WTC11 (cell line): ENCODE data around the gene DISC1. TPM values are rescaled to one million over a fixed set of nuclear protein-coding genes. Genes with fewer than 3 reads are reported as not detected.

ENCODE experiments used
- ATAC-seq: fragments of 200-7000 bp; cut with Tn5 transposase; 2 replicates; pipeline ENCODE4 v1.10.0; 2021; ENCODE audit warnings: mild to moderate bottlenecking, moderate library complexity
- CTCF ChIA-PET: fragments of 300-600 bp; sonication (Branson Sonifier 250); formaldehyde crosslinking; loops from one replicate; lab custom pipeline; 2021; ENCODE audit warnings: antibody characterized with exemption; lab: Charles Lee
- POLR2A ChIA-PET: fragments of 350-600 bp; sonication (Branson Sonifier 250); formaldehyde crosslinking; loops from one replicate; lab custom pipeline; 2021; ENCODE audit warnings: antibody characterized with exemption; lab: Charles Lee
- DNase-seq: peaks from one replicate; pipeline ENCODE4 v3.0.0; 2021; ENCODE audit warnings: low spot score
- H3K27ac Mint-ChIP-seq: 2 replicates; pipeline ENCODE4 v1.8.0; 2021; ENCODE audit warnings: mixed read lengths
- H3K27me3 Mint-ChIP-seq: 2 replicates; pipeline ENCODE4 v1.8.0; 2021; ENCODE audit warnings: low read depth, mild to moderate bottlenecking, moderate library complexity, mixed read lengths
- H3K36me3 Mint-ChIP-seq: 2 replicates; pipeline ENCODE4 v1.8.0; 2021; ENCODE audit warnings: mixed read lengths
- H3K4me1 Mint-ChIP-seq: 2 replicates; pipeline ENCODE4 v1.8.0; 2022; ENCODE audit warnings: mixed read lengths
- H3K4me3 Mint-ChIP-seq: 2 replicates; pipeline ENCODE4 v1.8.0; 2021; ENCODE audit warnings: mild to moderate bottlenecking, moderate library complexity, mixed read lengths
- H3K9me3 Mint-ChIP-seq: 2 replicates; pipeline ENCODE4 v1.8.0; 2021; ENCODE audit warnings: mixed read lengths
- CBFB ChIP-seq: sonication (generic); formaldehyde crosslinking; IDR thresholded peaks from 2 replicates; pipeline ENCODE4 v1.8.1; 2022; ENCODE audit warnings: mild to moderate bottlenecking, low read depth, missing genetic modification reagents
- CREM ChIP-seq: sonication (generic); formaldehyde crosslinking; IDR thresholded peaks from 2 replicates; pipeline ENCODE4 v1.8.1; 2022; ENCODE audit warnings: mild to moderate bottlenecking, missing genetic modification reagents, moderate library complexity
- ELF4 ChIP-seq: sonication (generic); formaldehyde crosslinking; IDR thresholded peaks from 2 replicates; pipeline ENCODE4 v1.8.1; 2022; ENCODE audit warnings: low read depth, mild to moderate bottlenecking, moderate library complexity, missing genetic modification reagents
- FOXJ3 ChIP-seq: sonication (generic); formaldehyde crosslinking; IDR thresholded peaks from 2 replicates; pipeline ENCODE4 v1.9.0; 2021; ENCODE audit warnings: missing genetic modification reagents, mild to moderate bottlenecking, borderline replicate concordance
- HMGA2 ChIP-seq: fragments of 250-450 bp; sonication (Bioruptor Pico); IDR thresholded peaks from 2 replicates; pipeline ENCODE4 v1.4.0; 2021; ENCODE audit warnings: mild to moderate bottlenecking, moderate library complexity
- IRF2 ChIP-seq: sonication (generic); formaldehyde crosslinking; IDR thresholded peaks from 2 replicates; pipeline ENCODE4 v1.8.0; 2022; ENCODE audit warnings: low read depth, missing genetic modification reagents, borderline replicate concordance
- NR2C2 ChIP-seq: sonication (generic); formaldehyde crosslinking; IDR thresholded peaks from 2 replicates; pipeline ENCODE4 v1.8.0; 2022; ENCODE audit warnings: mild to moderate bottlenecking, missing genetic modification reagents
- OVOL2 ChIP-seq: fragments of 250-450 bp; sonication (Bioruptor Pico); IDR thresholded peaks from 2 replicates; pipeline ENCODE4 v1.9.0; 2021; ENCODE audit warnings: mild to moderate bottlenecking, borderline replicate concordance
- PRRX2 ChIP-seq: fragments of 250-450 bp; sonication (Bioruptor Pico); IDR thresholded peaks from 2 replicates; pipeline ENCODE4 v1.8.0; 2021; ENCODE audit warnings: mild to moderate bottlenecking
- RELA ChIP-seq: sonication (generic); formaldehyde crosslinking; IDR thresholded peaks from 2 replicates; pipeline ENCODE4 v1.8.1; 2022; ENCODE audit warnings: missing genetic modification reagents, mild to moderate bottlenecking, borderline replicate concordance
- RORB ChIP-seq: fragments of 250-450 bp; sonication (Bioruptor Pico); IDR thresholded peaks from 2 replicates; pipeline ENCODE4 v1.9.0; 2021; ENCODE audit warnings: mild to moderate bottlenecking
- TEAD1 ChIP-seq: sonication (generic); formaldehyde crosslinking; IDR thresholded peaks from 2 replicates; pipeline ENCODE4 v1.8.0; 2022; ENCODE audit warnings: mild to moderate bottlenecking, missing genetic modification reagents
- ZBTB21 ChIP-seq: sonication (generic); formaldehyde crosslinking; IDR thresholded peaks from 2 replicates; pipeline ENCODE4 v1.8.1; 2023; ENCODE audit warnings: mild to moderate bottlenecking, missing genetic modification reagents, borderline replicate concordance
- ZNF138 ChIP-seq: sonication (generic); formaldehyde crosslinking; conservative IDR thresholded peaks from 2 replicates; pipeline ENCODE4 v1.8.1; 2022; ENCODE audit warnings: mild to moderate bottlenecking, moderate library complexity, missing genetic modification reagents
- ZNF671 ChIP-seq: fragments of 250-450 bp; sonication (Bioruptor Pico); IDR thresholded peaks from 2 replicates; pipeline ENCODE4 v1.8.0; 2021; ENCODE audit warnings: mild to moderate bottlenecking
- total RNA-seq: library from RNA; stranded (reverse); gene quantifications from 3 replicates; pipeline ENCODE4 v1.2.3, GENCODE V29; 2021
- TF ChIP-seq, protein P1 (sequence below): fragments of 250-450 bp; sonication (Bioruptor Pico); IDR thresholded peaks from 2 replicates; pipeline ENCODE4 v1.9.0; 2021; ENCODE audit warnings: moderate library complexity, mild to moderate bottlenecking, inconsistent platforms, borderline replicate concordance
- TF ChIP-seq, protein P2 (sequence below): sonication (generic); formaldehyde crosslinking; conservative IDR thresholded peaks from 2 replicates; pipeline ENCODE4 v1.8.1; 2022; ENCODE audit warnings: mild to moderate bottlenecking, missing genetic modification reagents
- TF ChIP-seq, protein P3 (sequence below): sonication (generic); formaldehyde crosslinking; IDR thresholded peaks from 2 replicates; pipeline ENCODE4 v1.8.1; 2022; ENCODE audit warnings: mild to moderate bottlenecking, missing genetic modification reagents, moderate library complexity, borderline replicate concordance
- TF ChIP-seq, protein P4 (sequence below): sonication (generic); formaldehyde crosslinking; IDR thresholded peaks from 2 replicates; pipeline ENCODE4 v1.8.0; 2023; ENCODE audit warnings: missing genetic modification reagents, mild to moderate bottlenecking, borderline replicate concordance
- TF ChIP-seq, protein P5 (sequence below): sonication (generic); formaldehyde crosslinking; conservative IDR thresholded peaks from 2 replicates; pipeline ENCODE4 v1.8.1; 2023; ENCODE audit warnings: mild to moderate bottlenecking, low read depth, missing genetic modification reagents, moderate library complexity
- TF ChIP-seq, protein P6 (sequence below): fragments of 250-450 bp; sonication (Bioruptor Pico); IDR thresholded peaks from 2 replicates; pipeline ENCODE4 v1.9.0; 2021; ENCODE audit warnings: mild to moderate bottlenecking
- TF ChIP-seq, protein P7 (sequence below): sonication (generic); formaldehyde crosslinking; IDR thresholded peaks from 2 replicates; pipeline ENCODE4 v1.8.1; 2023; ENCODE audit warnings: mild to moderate bottlenecking, moderate library complexity, missing genetic modification reagents

The DISC1 gene
- total RNA-seq, 1 experiment from 2014 or later: 5.5 TPM

DNA sequence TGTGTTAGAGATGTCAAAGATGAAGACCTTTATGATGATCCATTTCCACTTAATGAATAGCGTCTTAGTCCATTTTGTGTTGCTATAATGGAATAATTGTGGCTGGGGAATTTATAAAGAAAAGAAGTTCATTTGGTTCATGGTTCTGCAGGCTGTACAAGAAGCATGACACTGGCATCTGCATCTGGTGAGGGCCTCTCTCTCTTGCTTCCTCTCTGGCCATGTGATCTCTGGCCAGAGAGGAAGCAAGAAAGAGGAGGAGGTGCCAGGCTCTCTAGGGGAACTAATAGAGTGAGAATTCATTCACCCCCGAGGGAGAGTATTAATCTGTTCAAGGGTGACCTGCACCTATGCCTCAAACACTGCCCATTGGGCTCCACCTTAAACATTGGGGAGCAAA is 242.8 kb downstream of the DISC1 start (continued):
- TF ChIP-seq, protein P1, sequence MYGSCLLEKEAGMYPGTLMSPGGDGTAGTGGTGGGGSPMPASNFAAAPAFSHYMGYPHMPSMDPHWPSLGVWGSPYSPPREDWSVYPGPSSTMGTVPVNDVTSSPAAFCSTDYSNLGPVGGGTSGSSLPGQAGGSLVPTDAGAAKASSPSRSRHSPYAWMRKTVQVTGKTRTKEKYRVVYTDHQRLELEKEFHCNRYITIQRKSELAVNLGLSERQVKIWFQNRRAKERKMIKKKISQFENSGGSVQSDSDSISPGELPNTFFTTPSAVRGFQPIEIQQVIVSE: no peak
- TF ChIP-seq ELF4 (no peak), TEAD1 (CRISPR knock-in tag) (no peak), NR2C2 (CRISPR knock-in tag) (no peak), HMGA2 (CRISPR knock-in tag) (no peak), FOXJ3 (no peak), CBFB (CRISPR knock-in tag) (no peak), ZNF671 (CRISPR knock-in tag) (no peak), ZBTB21 (CRISPR knock-in tag) (no peak)
- TF ChIP-seq, protein P2, sequence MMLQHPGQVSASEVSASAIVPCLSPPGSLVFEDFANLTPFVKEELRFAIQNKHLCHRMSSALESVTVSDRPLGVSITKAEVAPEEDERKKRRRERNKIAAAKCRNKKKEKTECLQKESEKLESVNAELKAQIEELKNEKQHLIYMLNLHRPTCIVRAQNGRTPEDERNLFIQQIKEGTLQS (CRISPR knock-in tag): no peak

DNA sequence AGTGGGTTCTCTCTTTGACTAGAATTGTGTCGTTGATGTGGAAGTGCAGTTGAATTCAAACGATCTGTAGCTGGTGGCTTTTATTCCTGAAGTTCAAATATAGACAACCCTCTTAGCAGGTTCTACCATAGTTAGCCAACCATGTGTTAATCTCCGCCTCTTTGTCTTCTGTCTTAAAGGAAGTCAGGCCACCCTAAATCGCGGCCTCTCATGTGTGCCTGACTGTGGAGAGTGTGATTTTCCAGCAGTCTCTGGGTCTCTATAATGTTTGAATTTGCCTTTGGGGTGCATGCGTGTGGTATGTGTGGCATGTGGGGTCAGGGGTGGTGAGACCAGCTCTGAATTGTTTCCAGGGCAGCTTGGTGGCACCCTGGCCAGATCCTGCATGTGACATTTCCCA is 244.9 kb downstream of the DISC1 start:
- H3K9me3 Mint-ChIP-seq: peaks cover 12% of the 10 kb centered on the region
- DNase-seq: no peak
- no peak overlapping the region for H3K27ac Mint-ChIP-seq
- POLR2A ChIA-PET: no interaction called here
- peaks cover 11% of the 10 kb centered on the region for H3K27me3 Mint-ChIP-seq
- peaks cover 3% of the 10 kb centered on the region for H3K36me3 Mint-ChIP-seq
- H3K4me1 Mint-ChIP-seq: peaks cover 26% of the 10 kb centered on the region
- TF ChIP-seq, protein P3, sequence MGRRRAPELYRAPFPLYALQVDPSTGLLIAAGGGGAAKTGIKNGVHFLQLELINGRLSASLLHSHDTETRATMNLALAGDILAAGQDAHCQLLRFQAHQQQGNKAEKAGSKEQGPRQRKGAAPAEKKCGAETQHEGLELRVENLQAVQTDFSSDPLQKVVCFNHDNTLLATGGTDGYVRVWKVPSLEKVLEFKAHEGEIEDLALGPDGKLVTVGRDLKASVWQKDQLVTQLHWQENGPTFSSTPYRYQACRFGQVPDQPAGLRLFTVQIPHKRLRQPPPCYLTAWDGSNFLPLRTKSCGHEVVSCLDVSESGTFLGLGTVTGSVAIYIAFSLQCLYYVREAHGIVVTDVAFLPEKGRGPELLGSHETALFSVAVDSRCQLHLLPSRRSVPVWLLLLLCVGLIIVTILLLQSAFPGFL (CRISPR knock-in tag): no peak
- TF ChIP-seq, protein P4, sequence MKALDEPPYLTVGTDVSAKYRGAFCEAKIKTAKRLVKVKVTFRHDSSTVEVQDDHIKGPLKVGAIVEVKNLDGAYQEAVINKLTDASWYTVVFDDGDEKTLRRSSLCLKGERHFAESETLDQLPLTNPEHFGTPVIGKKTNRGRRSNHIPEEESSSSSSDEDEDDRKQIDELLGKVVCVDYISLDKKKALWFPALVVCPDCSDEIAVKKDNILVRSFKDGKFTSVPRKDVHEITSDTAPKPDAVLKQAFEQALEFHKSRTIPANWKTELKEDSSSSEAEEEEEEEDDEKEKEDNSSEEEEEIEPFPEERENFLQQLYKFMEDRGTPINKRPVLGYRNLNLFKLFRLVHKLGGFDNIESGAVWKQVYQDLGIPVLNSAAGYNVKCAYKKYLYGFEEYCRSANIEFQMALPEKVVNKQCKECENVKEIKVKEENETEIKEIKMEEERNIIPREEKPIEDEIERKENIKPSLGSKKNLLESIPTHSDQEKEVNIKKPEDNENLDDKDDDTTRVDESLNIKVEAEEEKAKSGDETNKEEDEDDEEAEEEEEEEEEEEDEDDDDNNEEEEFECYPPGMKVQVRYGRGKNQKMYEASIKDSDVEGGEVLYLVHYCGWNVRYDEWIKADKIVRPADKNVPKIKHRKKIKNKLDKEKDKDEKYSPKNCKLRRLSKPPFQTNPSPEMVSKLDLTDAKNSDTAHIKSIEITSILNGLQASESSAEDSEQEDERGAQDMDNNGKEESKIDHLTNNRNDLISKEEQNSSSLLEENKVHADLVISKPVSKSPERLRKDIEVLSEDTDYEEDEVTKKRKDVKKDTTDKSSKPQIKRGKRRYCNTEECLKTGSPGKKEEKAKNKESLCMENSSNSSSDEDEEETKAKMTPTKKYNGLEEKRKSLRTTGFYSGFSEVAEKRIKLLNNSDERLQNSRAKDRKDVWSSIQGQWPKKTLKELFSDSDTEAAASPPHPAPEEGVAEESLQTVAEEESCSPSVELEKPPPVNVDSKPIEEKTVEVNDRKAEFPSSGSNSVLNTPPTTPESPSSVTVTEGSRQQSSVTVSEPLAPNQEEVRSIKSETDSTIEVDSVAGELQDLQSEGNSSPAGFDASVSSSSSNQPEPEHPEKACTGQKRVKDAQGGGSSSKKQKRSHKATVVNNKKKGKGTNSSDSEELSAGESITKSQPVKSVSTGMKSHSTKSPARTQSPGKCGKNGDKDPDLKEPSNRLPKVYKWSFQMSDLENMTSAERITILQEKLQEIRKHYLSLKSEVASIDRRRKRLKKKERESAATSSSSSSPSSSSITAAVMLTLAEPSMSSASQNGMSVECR (CRISPR knock-in tag): no peak
- no peak for TF ChIP-seq NR2C2 (CRISPR knock-in tag)
- TF ChIP-seq, protein P5, sequence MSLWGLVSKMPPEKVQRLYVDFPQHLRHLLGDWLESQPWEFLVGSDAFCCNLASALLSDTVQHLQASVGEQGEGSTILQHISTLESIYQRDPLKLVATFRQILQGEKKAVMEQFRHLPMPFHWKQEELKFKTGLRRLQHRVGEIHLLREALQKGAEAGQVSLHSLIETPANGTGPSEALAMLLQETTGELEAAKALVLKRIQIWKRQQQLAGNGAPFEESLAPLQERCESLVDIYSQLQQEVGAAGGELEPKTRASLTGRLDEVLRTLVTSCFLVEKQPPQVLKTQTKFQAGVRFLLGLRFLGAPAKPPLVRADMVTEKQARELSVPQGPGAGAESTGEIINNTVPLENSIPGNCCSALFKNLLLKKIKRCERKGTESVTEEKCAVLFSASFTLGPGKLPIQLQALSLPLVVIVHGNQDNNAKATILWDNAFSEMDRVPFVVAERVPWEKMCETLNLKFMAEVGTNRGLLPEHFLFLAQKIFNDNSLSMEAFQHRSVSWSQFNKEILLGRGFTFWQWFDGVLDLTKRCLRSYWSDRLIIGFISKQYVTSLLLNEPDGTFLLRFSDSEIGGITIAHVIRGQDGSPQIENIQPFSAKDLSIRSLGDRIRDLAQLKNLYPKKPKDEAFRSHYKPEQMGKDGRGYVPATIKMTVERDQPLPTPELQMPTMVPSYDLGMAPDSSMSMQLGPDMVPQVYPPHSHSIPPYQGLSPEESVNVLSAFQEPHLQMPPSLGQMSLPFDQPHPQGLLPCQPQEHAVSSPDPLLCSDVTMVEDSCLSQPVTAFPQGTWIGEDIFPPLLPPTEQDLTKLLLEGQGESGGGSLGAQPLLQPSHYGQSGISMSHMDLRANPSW (CRISPR knock-in tag): no peak
- TF ChIP-seq, all 79 proteins: peak for 0
- ATAC-seq: no peak
- H3K4me3 Mint-ChIP-seq: no peak overlapping the region
- CTCF ChIA-PET: no interaction called here

DNA sequence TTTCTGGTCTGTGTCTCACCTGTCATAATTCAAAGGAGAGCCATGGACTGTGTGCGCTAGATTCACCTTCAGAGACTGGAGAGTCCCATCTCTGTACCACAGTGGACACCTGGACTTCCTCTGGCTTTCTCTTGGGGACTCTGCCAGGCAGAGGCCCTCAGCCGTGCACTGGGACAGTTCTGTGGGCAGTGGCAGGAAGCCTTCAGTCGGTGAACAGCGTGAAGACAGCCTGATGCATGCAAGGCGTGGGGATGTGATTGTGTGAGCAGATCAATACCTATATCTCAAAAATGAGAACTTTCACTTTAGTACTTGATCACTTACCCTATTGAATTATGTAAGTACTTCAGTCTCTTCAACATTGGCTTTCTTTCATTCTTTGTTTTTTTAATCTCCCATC is 245.3 kb downstream of the DISC1 start:
- peaks cover 11% of the 10 kb centered on the region for H3K27me3 Mint-ChIP-seq
- no peak overlapping the region for H3K27ac Mint-ChIP-seq
- H3K4me1 Mint-ChIP-seq: peaks cover 22% of the 10 kb centered on the region
- CTCF ChIA-PET: no interaction called here
- POLR2A ChIA-PET: no interaction called here
- H3K36me3 Mint-ChIP-seq: peaks cover 3% of the 10 kb centered on the region
- no peak for ATAC-seq
- no peak overlapping the region for H3K4me3 Mint-ChIP-seq
- peaks cover 15% of the 10 kb centered on the region for H3K9me3 Mint-ChIP-seq
- DNase-seq: no peak
- no peak for TF ChIP-seq HMGA2 (CRISPR knock-in tag)
- TF ChIP-seq IRF2 (CRISPR knock-in tag): no peak
- TF ChIP-seq ZNF138 (CRISPR knock-in tag): no peak
- TF ChIP-seq, protein P6, sequence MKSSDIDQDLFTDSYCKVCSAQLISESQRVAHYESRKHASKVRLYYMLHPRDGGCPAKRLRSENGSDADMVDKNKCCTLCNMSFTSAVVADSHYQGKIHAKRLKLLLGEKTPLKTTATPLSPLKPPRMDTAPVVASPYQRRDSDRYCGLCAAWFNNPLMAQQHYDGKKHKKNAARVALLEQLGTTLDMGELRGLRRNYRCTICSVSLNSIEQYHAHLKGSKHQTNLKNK: no peak
- TF ChIP-seq PRRX2 (CRISPR knock-in tag): no peak
- TF ChIP-seq FOXJ3: no peak
- no peak for TF ChIP-seq ELF4
- TF ChIP-seq CREM (CRISPR knock-in tag): no peak
- TF ChIP-seq, protein P7, sequence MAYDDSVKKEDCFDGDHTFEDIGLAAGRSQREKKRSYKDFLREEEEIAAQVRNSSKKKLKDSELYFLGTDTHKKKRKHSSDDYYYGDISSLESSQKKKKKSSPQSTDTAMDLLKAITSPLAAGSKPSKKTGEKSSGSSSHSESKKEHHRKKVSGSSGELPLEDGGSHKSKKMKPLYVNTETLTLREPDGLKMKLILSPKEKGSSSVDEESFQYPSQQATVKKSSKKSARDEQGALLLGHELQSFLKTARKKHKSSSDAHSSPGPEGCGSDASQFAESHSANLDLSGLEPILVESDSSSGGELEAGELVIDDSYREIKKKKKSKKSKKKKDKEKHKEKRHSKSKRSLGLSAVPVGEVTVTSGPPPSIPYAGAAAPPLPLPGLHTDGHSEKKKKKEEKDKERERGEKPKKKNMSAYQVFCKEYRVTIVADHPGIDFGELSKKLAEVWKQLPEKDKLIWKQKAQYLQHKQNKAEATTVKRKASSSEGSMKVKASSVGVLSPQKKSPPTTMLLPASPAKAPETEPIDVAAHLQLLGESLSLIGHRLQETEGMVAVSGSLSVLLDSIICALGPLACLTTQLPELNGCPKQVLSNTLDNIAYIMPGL (CRISPR knock-in tag): no peak
- TF ChIP-seq RELA (CRISPR knock-in tag): no peak
- TF ChIP-seq OVOL2 (CRISPR knock-in tag): no peak
- TF ChIP-seq RORB (CRISPR knock-in tag): no peak
